Kidney epithelial cell (primary cell): ENCODE measurements around the gene HCFC1. TPM values are rescaled to one million over a fixed set of nuclear protein-coding genes. Genes with fewer than 3 reads are reported as not detected.
A peak's percentile ranks its signal among the peaks of the same experiment; 100 is the strongest.

ENCODE experiments used
- DNase-seq: peaks from one replicate; pipeline ENCODE4 v3.0.0-alpha.2; 2010; ENCODE audit warnings: low read depth
- H3K27me3 ChIP-seq: 2 replicates; pipeline ENCODE4 v1.6.0; 2011; ENCODE audit warnings: low read length; ENCODE audit not compliant: control insufficient read depth, insufficient read depth
- H3K36me3 ChIP-seq: 2 replicates; pipeline ENCODE4 v1.5.1; 2011; ENCODE audit warnings: low read length; ENCODE audit not compliant: control insufficient read depth, insufficient read depth
- H3K4me3 ChIP-seq: 2 replicates; pipeline ENCODE4 v1.5.1; 2011; ENCODE audit warnings: low read depth, mild to moderate bottlenecking, control low read depth, low read length
- total RNA-seq: library from RNA; depleted of rRNA; stranded (reverse); fragments of >200 nt; gene quantifications from 2 replicates; pipeline ENCODE4 v1.2.3, GENCODE V29; 2015
- TF ChIP-seq, protein P1 (sequence below): IDR thresholded peaks from 2 replicates; pipeline ENCODE4 v1.5.1; 2011; ENCODE audit warnings: mild to moderate bottlenecking, moderate library complexity, low read length, control low read depth, inconsistent platforms; ENCODE audit not compliant: insufficient read depth, poor library complexity, severe bottlenecking

The HCFC1 gene
- total RNA-seq, 1 donor from 2014 or later, result 56.2 TPM

DNA sequence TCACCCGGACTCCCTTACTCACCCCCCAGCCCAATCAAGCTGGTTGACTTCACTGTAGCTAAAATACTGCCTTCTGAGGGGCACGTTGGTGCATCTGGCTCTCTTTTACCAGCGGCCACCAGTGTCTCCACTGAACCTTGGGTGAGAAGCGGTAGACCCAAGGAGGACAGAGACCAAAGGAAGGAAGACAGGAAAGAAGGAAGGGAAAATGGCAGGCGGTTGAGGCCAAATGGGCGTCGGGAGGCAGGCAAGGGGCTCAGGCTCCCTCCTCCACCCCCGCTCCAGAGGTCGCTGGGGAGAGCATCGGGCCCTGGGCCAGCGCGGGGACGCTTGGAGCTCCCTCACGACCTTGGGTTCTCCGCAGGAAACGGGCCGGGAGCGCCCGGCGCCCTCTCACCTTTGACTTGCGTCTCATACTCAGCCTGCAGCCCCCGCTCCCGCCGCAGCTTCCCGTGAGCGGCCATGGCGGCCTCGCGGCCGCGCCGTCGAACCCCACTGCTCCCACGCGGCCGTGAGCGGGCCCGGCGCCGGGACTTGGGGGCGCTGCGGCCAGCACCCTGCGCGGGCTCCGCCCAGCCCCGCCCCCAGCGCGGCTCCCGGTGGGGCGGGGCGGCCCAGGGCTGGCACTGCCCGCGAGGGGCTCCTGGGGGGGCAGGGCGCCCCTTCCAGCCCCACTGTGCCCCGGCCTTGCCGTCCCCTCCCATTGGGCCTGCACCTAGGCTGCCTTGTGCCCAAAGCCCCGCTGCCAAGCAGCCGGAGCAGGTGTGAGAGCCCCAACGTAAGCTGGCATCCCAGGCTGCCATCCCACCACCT is 45.7 kb downstream of the HCFC1 start, which contains the start of gene ARHGAP4:
TSS of gene ARHGAP4 (minus strand) at position 526 of the 813 bp plus-strand sequence. CDS start at position 464, 62 bp downstream.
- H3K27me3 ChIP-seq, result no peaks in the 10 kb centered on the region
- H3K36me3 ChIP-seq, result no peaks in the 10 kb centered on the region
- peak within 1 kb of the TSS; percentile 48 for H3K4me3 ChIP-seq
- TF ChIP-seq, protein P1, sequence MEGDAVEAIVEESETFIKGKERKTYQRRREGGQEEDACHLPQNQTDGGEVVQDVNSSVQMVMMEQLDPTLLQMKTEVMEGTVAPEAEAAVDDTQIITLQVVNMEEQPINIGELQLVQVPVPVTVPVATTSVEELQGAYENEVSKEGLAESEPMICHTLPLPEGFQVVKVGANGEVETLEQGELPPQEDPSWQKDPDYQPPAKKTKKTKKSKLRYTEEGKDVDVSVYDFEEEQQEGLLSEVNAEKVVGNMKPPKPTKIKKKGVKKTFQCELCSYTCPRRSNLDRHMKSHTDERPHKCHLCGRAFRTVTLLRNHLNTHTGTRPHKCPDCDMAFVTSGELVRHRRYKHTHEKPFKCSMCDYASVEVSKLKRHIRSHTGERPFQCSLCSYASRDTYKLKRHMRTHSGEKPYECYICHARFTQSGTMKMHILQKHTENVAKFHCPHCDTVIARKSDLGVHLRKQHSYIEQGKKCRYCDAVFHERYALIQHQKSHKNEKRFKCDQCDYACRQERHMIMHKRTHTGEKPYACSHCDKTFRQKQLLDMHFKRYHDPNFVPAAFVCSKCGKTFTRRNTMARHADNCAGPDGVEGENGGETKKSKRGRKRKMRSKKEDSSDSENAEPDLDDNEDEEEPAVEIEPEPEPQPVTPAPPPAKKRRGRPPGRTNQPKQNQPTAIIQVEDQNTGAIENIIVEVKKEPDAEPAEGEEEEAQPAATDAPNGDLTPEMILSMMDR, result no peak
- no peak for DNase-seq

DNA sequence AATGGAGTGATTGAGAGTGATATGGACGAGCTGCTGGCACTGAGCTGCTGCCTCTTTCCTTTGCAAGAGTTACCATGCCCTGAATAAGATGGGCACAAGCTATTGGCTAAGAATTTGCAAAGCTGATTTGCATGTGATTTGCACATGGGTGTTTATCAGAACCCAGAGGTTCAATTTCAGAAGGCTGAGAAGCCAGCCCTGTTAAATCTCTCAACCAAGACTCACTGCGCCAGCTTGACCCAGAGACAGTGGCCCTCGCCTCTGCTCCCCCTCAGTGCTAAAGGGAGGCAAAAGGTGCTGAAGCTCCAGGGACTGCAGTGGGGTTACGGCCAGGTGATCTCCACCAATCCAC is 46.3 kb downstream of the HCFC1 start:
- no peak overlapping the region for H3K4me3 ChIP-seq
- no peak for DNase-seq
- TF ChIP-seq, protein P1, result no peak
- H3K27me3 ChIP-seq, result no peaks in the 10 kb centered on the region
- H3K36me3 ChIP-seq, result no peaks in the 10 kb centered on the region

DNA sequence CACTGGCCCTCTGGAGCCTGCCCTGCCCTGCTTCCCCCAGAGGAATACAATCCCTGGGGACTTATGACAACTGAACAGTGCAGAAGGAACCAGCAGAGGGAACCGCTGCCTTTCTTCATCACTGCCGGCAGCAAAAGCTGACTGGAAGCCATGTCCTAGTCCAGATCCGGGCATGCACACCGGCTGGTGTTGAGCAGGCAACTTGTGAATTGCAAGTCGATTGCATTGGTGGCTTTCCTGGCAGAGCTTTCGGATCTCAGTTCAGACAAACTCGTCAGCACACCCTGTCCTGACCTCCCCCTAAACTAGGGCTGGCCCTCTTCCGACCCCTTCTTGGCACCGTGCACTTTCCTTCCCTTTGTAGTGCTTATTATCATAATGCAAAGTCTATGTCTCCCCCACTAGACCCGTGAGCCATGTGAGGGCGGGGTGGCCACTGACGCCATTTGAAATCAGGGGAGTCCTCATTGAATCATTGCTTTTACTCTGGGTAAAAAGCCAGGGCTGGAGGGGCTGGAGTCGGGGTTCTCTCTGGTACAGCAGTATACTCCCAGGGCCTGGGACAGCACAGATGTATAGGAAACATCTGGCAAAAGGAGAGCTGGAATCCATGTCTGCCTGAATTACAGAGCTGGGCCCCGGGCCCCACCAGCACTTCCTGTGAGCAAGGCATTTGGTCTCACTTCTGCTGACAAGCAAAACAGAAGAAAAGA is 47.3 kb downstream of the HCFC1 start:
- Histone ChIP-seq H3K4me3 (no peak overlapping the region), H3K36me3 (no peaks in the 10 kb centered on the region), H3K27me3 (no peaks in the 10 kb centered on the region)
- TF ChIP-seq, protein P1, result no peak
- DNase-seq, result no peak

DNA sequence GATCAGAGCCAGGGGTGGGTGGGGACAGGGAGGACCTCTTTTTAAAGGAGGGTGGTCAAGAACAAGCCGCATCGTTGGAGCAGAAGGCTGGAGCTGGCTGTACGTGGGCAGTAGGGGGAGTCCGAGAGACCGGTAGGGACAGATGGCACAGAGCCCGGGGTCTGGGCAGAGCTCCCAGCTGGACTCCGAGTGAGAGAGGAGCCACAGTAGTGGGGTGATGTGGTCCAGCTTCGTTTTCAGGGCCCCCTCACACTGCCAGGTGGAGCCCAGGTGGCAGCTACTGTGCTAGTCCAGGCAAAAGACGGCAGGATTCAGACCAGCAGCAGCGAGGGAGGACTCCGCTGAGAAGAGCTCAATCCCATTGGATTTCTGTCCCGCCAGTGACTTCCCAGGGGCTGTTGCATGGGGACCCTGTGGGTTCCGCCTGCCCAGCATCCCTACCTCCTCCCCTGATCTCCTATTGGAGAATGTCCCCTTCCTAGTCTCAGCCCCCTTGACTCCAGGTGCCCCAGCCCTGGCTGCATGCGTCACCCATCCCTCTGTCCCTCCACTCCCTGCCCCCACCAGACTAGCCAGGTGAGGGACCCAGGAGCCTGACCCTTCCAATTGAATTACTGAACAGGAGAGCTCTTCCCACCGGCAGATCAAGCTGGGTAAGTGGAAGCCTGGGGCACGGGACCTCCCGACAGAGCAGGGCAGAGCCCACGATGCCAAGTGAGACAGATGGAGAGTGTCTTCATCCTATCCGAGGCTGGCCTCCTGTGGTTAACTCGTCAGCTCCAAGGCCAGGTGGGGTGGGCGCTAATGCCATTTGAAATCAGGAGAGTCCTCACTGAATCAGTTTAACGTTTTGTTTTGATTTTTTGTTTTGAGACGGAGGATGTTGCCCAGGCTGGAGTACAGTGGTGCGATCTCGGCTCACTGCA is 48.4 kb downstream of the HCFC1 start:
- TF ChIP-seq, protein P1, result peak; percentile 58
- no peak overlapping the region for H3K4me3 ChIP-seq
- DNase-seq, result no peak
- H3K27me3 ChIP-seq, result no peaks in the 10 kb centered on the region
- no peaks in the 10 kb centered on the region for H3K36me3 ChIP-seq

DNA sequence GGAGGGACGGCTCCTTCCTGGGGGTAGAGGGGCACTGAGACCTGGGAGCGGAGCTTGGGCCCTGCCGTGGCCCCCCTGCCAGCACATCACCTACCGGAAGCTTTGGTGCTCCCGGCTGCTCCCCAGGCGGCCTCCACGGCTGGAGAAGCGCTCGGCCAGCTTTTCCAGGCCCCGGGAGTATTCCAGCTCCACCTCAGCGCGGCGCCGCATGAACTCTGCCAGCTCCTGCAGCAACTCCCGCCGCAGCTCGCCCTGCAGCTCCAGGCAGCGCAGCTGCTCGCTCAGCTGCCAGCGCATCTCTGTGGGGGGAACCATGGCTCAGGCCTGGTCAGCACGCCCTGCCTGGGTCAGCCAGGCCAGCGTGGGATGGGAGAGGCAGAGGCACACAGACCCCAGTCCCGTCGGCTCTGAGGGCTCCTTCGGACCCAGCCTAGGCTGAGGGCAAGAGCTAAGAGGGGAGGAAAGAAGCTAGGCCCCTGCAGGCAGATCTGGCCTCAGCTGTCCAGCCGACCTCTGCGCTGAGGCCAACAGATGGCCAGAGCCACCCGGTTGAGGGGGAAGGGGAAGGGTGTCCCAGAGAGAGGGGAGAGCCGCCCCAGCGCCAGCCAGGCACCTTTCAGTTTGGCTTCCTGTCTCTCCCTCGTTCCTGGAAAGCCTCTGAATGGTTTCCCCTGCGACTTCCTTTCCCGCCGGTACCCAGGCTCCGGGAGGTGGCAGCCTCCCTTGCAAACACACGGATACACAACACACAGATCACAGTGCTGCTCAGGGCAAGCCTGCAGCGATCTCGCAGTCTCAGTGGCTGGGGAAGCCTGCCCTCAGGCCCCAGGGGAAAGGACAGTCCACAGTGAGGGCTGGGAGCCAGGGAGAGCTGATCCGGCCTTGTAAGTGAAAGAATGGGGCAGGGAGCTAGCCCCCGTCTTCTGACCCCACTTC is 49.8 kb downstream of the HCFC1 start:
- H3K36me3 ChIP-seq, result no peaks in the 10 kb centered on the region
- TF ChIP-seq, protein P1, result no peak
- H3K27me3 ChIP-seq, result no peaks in the 10 kb centered on the region
- H3K4me3 ChIP-seq, result no peak overlapping the region
- no peak for DNase-seq
